GOT3 (cell line): Measurements from ENCODE around the gene GCC2.
"Not testable (repeated sequence)": the region's sequence is repeated elsewhere in the genome, so short reads cannot be mapped to it uniquely, and the experiment has no call there.

Source experiments
- DNase-seq: peaks from one replicate; lab custom pipeline; 2025; ENCODE audit warnings: mixed read lengths; lab: John Stamatoyannopoulos, UW

Gene GCC2

DNA sequence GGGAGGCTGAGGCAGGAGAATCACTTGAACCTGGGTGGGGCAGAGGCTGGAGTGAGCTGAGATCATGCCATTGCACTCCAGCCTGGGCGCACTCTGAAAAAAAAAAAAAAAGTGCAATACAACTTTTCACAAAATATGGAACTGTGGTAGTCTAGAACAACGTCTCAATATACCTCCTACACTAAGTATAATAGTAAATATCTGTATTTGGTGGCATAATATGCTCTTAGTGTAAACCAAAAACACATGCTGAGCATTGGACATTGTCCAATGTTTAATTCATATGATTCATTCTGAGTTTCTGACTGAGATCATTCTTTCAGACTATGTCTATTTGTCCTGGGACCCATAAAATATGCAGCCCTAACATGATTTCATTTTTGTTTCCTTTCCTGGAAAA is 65.5 kb downstream of the GCC2 start:
- not testable (repeated sequence) for DNase-seq

DNA sequence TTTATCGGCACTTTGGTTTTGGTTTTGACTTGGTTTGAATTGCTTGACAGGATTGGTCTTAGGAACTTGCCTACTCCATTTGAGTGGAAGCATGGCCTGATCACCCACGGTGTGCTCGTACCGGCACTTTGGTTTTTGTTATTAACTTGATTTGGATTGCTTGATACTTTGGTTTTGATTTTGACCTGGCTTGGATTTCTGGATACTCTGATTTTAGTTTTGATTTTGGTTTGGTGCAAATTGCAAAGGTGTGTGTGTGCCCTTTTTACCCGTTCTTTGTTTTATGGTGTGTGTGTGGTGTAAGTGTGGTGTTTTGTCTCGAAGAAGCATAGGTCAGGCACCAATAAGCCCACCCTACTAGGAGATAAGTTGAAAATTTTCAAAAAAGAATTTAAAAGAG is 75.7 kb downstream of the GCC2 start:
- DNase-seq: not testable (repeated sequence)

DNA sequence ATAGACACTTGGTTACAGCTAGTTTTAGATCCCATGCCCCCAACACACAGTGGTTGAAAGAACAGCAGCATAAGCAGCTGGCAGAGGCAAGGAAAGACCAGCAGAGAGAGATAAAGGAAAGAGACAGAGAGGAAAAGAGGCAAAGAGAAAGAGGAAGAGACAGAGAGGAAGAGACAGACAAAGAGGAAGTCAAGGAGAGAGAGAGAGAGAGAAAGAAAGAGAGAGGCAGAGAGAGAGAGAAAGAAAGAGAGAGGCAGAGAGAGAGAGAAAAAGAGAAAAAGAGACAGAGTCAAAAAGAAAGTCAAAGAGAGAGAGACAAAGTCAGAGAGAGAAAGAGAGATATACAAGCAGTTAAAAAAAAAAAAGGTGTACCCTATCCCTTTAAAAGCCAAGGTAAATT is 76.3 kb downstream of the GCC2 start:
- DNase-seq: not testable (repeated sequence)

DNA sequence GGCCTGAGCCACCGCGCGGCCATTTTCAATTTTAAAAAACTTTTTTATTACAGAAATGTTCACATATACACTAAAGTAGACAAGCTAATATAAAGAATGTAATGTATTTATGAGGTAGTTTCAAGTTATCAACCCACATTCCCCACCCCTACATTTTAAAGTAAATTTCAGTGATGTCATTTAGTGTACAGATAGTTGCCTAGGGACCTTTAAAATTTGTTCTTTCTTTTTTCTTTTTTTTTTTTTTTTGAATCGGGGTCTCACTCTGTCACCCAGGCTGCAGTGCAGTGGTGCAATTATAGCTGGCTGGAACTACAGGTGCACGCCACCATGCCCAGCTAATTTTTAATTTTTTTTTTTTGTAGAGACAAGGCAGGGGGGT is 82.7 kb downstream of the GCC2 start:
- no peak for DNase-seq

DNA sequence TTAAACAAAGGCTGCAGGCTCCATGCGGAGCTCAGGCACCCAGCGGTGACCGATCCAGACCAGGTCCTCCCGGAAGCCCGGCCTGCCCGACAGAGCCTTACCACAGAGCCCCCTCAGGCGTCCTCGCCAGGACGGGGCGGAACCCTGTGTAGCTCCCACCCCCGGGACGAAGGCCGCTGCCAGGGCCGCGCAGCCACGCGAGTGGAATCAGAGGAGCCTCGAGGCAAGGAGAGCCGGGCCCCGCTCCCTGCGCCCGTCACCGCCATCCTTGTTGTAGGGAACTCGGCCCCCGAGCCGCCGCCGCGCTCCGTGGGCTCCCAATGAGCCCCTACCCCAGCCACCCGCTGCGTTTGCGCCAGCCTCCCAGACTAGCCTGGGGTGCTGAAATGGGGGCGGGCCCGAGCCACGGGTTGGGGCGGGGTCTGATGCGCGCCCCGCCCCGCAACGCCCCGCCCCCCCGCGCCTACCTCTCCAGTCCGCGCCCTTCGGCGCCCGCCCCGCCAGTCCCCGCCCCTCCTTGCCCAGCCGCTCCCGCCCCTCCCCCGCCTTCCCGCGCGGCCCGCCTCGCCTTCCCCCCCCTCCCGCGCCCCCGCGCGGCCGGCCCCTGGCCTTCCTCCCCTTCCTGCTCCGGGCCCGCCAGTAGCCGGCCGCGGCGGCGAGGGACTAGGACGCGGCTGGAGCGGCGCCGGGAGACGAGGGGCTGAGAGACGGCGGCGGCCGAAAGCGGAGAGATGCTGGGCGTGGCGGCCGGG is 85.0 kb downstream of the GCC2 start, which contains the start of gene LIMS1:
Gene LIMS1, plus strand, starts transcription at position 639 of the 752 bp plus-strand sequence. Its CDS starts 93 bp downstream, at position 732.
- peak; percentile 88 for DNase-seq

DNA sequence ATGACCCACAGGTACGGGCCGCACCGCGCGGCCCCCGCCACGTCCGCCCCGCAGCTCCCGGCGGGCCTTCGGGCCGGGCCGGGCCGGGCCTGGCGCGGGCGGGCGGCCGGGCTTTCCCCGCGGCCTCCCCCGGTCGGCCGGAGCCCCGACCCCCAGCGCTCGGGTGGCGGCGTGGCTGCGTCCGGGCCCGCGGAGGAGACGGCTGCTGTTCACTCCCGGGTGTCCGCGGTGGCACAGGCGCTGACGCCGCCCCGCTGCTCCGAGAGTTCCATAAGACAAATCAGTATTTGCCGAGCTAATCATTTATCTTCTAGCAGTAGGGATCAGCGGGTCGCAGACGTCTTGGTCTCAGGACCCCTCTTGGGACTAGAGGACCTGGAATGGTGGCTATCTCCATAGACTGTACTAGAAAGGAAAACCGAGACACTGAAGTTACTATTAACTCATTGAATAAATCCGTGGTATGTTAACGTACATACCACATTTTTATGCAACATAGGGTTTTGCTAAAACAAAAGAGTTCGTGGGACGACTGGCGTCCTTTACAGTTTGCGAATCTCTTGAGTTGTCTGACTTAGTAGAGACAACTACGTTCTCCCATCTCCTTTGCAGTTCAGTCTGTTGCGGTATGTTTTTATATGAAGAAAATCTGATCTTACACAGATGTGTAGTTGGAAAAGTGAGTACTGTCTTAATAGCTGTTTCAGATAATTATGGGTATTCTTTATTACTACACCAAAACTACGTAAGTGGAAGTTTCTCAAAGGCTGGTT is 85.8 kb downstream of the GCC2 start:
- DNase-seq: no peak

DNA sequence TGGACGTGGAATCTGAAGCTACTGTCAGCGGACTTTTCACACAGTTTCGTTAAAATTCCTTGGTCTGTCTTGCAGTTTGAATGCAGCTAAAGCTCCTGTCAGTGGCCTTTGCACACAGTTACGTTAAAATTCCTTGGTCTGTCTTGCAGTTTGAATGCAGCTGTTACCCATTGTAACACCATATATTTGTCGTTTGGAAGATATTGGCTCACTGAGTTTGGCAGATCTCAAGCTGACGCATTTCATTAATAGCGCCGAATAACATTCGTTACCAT is 86.3 kb downstream of the GCC2 start:
- DNase-seq: no peak

DNA sequence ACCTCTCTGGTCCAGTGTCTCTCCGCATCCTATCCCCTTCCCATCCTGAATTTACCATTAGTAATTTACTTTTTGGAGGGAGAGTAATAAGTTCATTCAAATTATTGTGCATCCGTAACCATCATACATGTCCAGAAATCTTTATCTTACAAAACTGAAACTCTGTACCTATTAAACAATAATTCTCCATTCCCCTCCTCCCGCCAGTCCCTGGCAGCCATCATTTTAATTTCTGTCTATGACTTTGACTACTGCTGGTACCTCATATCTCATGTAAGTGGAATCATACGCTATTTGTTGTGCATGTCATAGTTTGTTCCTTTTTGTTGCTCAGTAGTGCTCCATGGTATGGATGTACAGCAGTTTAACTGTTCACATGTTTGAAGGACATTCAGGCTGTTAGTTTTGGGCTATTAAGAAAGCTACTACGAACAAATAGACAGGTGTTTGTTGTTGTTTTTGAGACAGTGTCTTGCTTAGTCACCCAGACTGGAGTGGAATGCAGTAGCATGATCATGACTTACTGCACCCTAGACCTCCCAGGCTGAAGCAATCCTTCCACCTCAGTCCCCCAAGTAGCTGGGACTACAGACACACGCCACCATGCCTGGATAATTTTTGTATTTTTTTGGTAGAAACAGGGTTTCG is 87.3 kb downstream of the GCC2 start:
- DNase-seq: no peak

DNA sequence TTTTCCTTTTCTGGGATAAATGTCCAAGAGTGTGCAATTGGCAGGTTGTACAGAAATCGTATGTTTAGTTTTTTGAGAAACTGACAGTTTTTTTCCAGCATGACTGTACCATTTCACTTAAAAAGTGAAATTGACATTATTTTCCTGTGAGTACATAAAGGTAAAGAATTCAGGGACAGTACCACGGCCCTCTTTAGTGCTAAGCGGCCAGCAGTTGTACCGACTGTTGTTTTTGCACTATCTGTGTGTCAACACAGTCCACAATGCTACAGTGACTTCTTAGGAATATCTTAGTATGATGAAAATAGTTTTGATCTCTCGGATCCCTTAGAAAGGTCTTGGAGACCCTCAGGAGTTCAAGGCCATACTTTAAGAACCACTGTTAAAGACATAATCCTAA is 87.9 kb downstream of the GCC2 start:
- DNase-seq: no peak

DNA sequence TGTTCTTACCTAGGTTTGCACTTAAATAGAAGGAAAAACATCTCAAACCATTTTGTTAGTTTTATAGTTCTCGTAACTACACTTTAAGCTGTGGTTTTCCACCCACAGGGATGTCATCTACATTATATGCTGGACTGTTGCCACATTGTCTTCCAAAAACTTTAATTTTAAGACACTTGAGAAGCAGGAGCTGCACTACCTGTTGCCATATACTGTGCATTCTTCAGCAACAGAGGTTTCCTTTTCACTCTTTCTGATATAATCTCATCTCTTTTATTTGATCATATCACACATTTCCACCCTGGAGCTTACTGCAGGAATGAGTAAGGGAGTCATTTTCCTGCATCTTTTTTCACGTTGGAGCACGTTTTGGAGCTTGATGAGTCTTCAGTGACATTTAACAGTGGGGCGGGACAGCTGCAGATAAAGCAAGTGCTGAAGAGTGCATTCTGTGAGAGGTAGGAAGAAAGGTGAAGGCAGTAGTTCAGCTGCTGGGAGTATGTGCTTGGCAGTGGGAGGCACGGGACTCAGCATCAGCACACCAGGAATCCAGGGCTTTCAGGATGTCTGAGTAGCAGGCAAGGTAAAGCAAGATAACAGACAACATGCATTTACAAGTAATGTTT is 89.1 kb downstream of the GCC2 start:
- no peak for DNase-seq

DNA sequence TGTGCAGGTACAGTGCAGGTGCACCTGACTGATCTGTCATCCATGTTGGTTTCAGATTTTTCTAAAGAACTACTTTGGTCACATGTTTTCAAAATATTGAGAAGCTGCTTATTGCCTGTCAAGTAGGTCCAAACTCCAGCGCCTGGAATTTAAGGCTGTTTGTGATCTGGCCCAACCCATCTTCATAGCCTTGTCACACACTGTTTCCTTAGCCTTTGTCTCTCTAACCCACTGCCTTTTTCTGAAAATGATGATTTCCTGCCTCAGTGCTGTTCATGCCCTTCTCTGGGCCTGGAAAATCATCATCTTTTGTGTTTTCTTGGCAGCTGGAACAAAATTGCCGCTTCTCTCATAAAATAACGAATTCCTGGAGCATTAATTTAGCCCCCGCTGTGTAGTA is 92.4 kb downstream of the GCC2 start:
- no peak for DNase-seq

DNA sequence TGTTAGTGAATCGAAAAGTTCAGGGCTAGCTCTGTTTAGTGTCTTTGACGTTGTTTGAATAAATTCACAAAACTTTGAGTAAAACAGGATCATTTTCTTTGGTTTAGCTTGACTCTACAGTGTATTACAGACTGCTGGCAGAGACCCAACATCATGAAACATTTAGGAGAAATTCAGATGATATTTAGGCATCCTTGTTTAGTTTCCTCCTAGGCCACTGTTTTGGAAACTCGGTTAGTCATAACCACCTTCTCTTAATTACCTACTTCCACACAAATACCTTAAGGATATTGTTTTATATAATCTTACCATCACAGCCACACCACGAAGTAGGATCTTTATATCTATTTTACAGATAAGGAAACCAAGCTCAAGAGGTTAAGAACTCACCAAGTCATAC is 93.1 kb downstream of the GCC2 start:
- DNase-seq: no peak

DNA sequence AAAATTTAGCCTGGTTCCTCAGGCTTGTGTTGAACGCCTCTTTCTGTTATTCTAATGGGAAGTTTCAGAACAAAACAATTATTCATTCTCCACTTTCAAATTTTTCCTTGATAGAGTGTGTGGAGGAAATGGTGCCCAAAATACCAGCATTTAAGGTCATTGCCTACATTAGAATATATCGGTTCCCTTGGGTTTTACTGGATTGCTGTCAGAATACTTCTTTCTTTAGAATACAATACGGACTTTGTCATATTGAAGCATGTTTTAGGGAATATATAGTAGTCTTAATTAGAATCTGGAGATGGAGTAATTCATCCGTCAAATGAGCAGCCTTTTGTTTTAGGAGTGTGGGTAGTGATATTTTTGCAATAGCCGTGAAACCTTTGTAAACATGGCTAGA is 98.6 kb downstream of the GCC2 start:
- no peak for DNase-seq

DNA sequence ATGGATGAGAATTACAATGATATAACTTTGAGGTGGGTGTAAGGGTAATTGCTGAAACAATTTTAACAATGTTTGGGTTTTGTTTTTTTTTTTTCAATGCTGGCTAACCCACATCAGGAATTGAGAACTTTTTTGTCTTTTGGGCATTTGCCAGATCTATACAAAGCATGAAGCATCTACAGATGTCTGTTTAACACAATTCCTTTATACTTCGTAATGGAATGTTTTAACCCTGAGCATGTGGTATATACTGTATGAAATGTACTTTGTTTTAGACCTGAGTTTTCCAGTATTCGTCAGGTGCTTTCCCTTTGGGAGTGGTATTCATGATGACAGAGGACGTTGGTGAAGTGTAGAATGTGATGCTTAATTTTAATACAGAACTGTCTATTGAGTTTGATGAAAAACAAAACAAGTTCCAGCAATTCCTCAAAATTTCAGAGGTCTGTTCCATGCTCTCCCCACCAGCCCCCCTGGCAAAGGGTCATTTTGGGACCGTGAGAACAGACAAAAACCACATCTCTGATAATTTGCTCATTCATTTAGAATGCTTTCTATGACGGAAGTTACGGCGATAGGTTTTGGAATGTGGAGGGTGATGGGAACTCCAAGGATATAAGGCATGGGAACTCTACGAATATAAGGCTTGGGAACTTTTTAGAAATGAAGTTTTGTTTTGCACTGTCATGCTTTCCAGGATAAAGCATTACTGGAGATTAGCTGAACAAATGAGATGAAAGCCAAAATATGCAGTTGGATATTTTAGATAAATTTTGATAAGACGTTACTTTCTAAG is 99.4 kb downstream of the GCC2 start:
- DNase-seq: no peak

DNA sequence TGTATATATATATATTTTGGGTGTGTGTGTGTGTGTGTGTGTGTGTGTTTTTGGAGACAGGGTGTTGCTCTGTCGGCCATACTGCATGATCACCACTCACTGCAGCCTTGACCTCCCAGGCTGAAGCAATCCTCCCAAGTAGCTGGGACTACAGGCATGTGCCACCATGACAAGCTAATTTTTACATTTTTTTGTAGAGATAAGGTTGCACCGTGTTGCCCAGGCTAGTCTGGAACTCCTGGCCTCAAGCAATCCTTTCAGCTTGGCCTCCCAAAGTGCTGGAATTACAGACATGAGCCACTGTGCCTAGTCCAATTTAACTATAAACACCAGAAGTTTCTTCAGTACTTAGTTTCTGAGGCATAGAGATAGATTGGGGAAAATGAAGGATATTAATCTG is 103.6 kb downstream of the GCC2 start:
- DNase-seq: no peak

DNA sequence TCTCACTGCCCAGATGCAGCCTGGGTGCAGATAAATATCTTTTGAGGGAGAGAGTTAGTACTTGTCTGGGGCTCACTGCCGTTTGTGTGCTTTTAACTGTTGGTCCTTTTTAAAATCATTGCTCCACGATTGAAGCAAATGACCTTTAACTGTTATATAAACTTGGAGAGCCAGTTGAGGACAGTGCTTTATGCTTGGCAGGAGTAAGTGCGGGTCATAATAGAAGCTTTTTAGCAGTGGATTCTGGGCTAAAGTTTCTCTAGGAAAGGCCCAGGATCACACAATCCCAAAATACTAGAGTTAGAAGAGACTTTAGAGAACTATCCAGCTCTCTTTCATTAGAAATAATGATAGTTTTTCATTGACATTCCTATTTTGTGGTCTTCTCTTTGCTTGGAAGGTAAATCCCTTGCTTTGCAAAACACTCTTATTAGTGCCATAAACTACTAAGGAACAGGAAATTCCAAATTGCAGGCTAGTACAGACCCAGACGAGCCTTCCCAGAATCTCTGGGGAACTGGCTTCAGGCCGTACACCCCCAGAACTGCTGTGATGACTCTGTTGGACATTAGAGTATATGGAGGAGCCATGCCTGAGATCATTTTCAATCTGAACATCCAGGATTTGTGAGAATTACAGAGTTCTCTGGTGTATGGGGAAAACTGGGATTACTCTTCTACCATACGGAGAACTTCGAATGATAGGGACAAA is 104.4 kb downstream of the GCC2 start:
- DNase-seq: no peak

DNA sequence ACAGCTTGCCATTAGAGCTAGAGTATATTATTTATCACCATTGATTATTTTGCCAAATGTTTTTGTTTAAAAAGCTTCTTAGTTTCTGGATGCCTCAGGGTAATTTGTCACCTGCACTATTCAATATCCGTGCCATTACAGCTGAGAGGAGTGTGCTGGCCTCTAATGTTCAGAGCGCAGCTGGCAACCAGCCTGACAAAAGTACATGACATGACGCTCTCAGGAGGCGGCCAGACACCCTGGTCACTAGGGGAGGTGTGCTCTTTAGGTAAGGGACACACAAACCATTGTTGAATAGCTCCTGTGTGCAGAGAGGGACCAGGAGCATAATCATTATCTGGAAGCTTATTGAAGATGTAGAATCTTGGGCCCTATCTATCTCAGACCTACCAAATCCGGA is 105.5 kb downstream of the GCC2 start:
- DNase-seq: no peak

DNA sequence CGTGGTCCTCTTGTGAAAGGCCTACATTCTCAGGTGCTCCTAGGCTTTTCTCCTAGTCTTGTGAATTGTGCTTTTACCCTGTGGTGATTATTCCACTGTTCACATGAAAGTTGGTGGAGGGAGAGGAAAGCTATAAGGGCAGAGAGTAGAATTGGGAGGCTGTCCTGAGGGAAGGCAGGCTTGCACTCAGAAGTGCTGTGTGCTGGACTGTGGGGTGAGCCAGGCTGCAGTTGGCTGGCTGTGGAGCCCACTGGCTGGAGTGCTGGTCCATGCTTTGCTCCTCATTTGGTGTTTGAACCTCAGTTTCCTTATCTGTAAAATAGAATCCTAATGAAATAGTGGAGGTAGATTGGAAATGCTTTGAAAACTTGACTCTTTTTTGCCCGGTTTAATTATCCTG is 106.6 kb downstream of the GCC2 start:
- no peak for DNase-seq

DNA sequence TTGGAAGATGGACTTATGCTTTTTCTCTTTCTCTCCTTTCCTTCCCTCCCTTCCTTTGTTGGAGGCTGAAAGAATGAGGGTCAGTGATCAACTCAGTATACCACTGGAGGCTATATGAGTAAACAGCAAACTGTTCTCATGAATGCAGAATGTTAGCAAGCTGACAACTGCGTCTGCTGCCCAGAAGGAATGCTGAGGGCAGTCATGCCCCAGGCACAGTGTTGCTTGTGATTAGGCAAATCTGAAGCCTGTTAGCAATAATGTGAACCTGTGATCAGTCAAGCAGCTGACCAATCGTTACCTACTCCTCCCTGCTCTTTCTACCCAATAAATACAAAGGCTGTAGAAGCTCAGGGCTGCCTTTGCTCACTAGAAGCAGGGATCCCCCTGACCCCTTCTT is 107.6 kb downstream of the GCC2 start:
- not testable (repeated sequence) for DNase-seq
